Stimulated activated CD8-positive, alpha-beta memory T cell treated with anti-CD3 and anti-CD28 coated beads, Interleukin-2, amount 100 ng/mL, for 1 hour (primary cell): ENCODE results near the gene MRC2.
"Not testable (repeated sequence)": the region's sequence is repeated elsewhere in the genome, so short reads cannot be mapped to it uniquely, and the experiment has no call there.

ENCODE experiments used
- DNase-seq, 2 donors: peaks; one replicate each; pipeline ENCODE4 v3.0.0-alpha.2; 2020; ENCODE audit warnings: low read depth in 2 of 2

Gene MRC2

DNA sequence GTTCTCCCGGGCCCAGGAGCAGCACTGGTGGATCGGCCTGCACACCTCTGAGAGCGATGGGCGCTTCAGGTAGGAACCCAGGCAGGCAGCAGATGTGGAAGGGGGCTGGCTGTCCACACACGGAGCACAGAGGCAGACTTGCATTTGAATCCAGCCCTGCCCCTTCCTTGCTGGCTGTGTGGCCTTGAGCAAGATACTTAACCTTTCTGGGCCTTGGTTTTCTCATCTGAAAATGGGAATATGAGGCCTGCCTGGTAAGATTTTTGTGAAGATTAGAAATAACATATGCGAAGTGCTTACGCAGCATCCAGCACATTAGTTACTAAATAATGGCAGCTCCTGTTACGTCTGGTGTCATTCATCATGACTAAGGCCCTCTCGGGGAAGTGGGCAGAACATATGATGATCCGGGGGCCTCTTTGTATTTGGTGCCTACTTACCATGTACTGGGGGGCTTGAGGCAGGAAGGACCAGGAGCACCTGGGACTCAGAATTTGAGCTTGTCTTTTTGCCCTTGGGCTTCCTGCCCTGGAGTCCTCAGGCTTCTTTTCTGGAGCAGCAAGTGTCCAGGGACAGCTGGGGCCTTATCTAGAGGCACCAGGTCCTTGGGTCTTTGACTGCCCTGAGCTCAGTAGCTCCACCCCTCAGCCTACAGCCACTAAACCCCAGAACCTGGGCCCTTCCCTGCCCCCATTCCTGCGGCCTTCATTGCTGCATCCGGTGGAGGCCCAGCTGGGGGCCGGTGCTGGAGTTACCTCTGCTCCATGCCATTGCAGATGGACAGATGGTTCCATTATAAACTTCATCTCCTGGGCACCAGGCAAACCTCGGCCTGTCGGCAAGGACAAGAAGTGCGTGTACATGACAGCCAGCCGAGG is 53.8 kb downstream of the MRC2 start:
- no peak for DNase-seq

DNA sequence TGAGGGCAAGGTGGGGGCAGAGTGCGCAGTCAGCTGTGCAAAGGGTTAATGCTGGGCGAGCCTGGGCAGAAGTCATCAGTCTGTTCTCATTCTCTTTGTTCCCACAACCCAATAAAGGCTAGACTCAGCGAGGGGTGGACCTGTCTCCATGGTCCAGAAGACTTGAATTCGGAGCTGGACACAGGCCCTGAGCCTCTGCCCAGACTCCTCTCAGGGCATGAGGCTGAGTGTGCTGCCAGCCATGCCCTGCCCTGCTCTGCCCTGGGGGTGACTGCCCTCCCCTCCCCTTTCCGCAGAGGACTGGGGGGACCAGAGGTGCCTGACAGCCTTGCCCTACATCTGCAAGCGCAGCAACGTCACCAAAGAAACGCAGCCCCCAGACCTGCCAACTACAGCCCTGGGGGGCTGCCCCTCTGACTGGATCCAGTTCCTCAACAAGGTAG is 54.5 kb downstream of the MRC2 start:
- no peak for DNase-seq

DNA sequence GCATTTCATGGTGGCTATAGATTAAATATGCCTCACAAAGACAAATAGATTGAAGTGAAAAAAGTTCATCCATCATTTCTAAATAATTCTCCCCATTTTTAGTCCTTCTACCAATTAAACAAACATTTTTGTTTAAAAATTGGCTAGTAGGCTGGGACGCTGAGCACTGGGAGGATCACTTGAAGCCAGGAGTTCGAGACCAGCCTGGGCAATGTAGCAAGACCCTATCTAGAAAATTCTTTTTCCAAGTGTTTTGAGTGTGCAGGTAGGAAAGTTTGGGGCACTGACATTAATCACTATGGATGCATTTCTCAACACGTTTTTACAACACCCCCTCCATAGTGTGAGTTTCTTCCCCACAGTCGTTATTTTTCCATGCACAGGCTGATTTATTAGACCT is 56.7 kb downstream of the MRC2 start:
- no peak for DNase-seq

DNA sequence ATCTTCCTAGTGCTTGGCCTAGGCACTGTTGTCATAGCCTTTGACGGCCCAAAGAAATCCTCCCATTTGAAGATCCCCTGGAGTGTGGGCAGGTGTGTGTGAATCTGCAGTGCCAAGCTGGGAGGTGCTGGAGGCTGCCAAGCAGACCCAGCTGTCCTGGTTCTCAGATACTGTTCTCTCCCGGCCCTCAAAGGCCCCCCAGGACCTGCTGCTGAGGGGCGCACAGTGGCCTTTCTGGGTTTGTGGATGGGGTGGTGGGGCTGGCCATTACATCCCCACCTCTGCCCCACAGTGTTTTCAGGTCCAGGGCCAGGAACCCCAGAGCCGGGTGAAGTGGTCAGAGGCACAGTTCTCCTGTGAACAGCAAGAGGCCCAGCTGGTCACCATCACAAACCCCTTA is 60.5 kb downstream of the MRC2 start:
- DNase-seq: no peak

DNA sequence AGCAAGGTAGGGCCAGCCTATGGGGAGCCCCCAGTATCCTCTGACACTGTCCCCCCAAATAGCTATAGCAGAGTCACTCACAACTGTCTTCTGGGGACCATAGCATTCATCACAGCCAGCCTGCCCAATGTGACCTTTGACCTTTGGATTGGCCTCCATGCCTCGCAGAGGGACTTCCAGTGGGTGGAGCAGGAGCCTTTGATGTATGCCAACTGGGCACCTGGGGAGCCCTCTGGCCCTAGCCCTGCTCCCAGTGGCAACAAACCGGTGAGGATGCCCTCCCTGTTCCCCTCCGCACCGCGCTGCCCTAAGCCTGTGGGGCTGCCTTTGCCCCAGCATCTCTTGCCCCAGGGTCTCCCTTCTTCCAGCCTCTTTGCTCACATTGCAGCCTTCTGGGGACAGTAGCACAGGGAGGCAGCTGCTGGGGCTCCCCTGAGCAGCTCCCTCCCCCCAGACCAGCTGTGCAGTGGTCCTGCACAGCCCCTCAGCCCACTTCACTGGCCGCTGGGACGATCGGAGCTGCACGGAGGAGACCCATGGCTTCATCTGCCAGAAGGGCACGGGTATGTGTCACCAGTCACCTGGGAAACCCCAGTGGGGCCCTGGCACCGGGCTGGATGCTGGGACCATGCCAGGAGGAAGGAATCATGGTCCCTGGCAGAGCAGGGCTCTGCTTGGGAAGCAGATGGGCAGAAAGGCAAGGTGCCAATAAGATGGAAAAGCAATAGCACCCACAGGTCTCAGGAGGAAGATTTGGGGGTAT is 61.1 kb downstream of the MRC2 start:
- DNase-seq: no peak

DNA sequence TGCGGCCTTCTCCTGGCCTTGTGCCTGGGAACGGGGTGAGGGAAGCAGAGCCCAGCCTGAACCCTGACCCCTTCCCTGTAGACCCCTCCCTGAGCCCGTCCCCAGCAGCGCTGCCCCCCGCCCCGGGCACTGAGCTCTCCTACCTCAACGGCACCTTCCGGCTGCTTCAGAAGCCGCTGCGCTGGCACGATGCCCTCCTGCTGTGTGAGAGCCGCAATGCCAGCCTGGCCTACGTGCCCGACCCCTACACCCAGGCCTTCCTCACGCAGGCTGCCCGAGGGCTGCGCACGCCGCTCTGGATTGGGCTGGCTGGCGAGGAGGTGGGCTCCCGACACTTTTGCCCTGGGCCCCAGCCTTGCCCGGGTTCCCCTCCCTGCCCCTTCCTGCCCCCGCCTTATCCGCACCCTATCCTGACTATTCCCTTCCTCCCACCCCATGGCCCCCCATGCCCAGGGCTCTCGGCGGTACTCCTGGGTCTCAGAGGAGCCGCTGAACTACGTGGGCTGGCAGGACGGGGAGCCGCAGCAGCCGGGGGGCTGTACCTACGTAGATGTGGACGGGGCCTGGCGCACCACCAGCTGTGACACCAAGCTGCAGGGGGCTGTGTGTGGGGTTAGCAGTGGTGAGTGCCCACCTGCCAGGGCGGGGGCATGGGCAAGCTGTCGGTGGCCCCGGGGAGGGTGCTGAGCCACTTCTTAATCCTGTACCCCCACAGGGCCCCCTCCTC is 62.1 kb downstream of the MRC2 start:
- no peak for DNase-seq

DNA sequence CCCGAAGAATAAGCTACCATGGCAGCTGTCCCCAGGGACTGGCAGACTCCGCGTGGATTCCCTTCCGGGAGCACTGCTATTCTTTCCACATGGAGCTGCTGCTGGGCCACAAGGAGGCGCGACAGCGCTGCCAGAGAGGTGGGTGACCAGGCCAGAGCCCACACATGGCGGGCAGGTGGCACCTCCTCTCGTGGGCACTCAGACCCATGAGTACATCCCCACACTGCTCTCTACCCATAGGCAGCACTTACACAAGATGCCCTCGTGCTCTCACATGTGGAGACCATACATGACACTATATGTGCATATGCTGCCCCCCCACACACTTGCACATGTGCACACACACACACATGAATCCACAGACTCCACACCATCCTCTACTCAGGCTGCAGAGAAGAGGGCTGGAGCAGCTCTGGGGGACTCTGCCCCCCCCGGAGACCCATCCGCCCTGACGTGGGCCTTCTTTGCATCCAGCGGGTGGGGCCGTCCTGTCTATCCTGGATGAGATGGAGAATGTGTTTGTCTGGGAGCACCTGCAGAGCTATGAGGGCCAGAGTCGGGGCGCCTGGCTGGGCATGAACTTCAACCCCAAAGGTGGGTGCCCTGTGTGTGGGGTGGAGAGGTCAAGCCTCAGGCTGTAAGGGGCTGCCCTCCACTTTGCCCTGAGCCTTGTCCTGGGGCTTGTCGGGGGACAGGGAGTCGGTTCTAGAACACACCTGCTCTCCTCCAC is 62.9 kb downstream of the MRC2 start:
- DNase-seq: no peak

DNA sequence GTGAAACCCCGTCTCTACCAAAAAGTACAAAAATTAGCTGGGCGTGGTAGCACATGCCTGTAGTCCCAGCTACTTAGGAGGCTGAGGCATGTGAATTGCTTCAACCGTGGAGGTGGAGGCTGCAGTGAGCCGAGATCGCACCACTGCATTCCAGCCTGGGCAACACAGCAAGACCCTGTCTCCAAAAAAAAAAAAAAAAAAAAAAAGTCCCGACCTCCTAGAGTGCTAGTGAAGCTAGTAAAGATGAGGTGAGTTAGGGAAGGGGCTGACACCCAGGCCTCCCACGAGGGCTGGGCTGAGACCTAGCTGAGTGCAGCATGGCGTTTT is 64.1 kb downstream of the MRC2 start:
- not testable (repeated sequence) for DNase-seq

DNA sequence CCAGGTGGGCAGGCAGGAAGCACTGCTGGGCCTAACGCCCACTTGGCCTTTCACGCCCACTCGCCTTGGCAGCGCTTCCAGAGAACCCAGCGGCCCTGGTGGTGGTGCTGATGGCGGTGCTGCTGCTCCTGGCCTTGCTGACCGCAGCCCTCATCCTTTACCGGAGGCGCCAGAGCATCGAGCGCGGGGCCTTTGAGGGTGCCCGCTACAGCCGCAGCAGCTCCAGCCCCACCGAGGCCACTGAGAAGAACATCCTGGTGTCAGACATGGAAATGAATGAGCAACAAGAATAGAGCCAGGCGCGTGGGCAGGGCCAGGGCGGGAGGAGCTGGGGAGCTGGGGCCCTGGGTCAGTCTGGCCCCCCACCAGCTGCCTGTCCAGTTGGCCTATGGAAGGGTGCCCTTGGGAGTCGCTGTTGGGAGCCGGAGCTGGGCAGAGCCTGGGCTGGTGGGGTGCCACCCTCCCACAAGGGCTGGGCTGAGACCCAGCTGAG is 64.7 kb downstream of the MRC2 start:
- DNase-seq: no peak

DNA sequence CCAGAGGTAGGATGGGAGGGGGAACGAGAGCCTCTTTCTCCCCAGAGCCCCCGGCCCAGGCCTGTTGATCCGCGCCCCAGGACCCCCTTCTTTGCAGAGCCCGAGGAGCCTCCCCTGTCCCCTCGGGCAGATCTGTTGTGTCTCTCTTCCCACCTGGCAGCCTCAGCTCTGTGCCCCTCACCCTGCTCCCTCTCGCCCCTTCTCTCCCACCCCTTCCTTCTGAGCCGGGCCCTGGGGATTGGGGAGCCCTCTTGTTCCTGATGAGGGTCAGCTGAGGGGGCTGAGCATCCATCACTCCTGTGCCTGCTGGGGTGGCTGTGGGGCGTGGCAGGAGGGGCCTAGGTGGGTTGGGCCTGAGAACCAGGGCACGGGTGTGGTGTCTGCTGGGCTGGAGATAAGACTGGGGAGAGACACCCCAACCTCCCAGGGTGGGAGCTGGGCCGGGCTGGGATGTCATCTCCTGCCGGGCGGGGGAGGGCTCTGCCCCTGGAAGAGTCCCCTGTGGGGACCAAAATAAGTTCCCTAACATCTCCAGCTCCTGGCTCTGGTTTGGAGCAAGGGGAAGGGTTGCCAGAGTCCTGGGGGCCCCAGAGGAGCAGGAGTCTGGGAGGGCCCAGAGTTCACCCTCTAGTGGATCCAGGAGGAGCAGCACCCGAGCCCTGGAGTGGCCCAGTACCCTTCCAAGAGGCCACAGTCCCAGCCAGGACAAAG is 65.4 kb downstream of the MRC2 start:
- DNase-seq: no peak

DNA sequence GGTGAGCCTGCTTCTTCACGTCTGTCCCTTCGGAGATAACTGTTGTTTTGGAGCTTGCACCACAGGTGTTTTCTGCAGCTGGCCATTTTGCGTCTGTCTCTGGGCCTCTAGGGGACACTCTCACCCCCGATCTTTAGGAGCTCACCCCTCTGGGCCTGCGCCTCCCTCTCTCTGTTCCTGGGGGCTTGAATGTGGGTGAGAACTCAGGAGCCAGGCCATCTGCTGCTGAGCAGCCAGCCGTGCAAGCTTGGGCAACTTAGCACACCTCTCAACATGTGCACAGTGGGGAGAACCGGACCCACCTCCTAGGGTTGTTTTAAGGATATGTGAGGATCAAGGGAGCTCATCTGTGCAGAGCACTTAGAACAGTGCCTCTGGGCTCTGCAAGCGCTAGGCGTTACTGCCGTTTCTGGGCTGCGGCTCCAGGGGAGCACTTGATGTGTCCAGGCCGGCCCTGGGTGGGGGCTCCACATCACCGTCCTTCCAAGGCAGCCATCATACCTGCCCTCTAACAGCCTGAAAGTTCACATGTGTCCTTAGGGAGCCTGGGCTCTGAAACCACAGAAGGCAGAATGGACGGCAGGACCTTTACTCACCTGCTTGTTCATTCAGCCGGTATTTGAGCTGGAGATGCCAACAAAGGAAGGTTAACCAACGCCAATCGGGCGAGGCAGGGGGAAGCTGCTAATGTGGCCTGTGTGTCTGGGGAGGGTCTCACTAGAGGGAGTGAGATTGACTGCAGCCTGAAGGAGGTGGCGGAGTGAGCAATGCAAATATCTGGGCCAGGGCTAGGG is 66.3 kb downstream of the MRC2 start:
- DNase-seq: no peak

DNA sequence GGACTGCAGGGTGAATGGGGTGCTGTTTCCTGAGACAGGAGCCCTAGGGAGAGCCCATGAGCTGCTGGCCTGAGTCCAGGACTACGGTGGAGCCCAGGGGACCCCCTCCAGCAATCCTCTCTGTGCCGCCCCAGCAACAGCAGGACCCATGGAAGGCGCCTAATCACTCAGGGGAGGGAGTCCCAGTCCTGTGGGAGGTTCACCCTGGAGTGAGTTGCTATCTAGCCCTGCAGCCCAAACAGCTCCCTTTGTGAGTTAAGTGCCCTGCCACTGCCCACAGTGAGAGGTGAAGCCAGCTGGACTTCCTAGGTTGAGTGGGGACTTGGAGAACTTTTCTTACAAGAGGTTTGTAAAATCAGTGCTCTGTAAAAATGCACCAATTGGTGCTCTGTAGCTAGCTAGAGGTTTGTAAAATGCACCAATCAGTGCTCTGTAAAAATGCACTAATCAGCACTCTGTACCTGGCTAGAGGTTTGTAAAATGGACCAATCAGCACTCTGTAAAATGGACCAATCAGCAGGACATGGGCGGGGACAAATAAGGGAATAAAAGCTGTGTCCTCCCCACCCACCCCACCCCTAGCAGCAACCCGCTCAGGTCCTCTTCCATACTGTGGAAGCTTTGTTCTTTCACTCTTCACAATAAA is 67.7 kb downstream of the MRC2 start:
- DNase-seq: not testable (repeated sequence)

DNA sequence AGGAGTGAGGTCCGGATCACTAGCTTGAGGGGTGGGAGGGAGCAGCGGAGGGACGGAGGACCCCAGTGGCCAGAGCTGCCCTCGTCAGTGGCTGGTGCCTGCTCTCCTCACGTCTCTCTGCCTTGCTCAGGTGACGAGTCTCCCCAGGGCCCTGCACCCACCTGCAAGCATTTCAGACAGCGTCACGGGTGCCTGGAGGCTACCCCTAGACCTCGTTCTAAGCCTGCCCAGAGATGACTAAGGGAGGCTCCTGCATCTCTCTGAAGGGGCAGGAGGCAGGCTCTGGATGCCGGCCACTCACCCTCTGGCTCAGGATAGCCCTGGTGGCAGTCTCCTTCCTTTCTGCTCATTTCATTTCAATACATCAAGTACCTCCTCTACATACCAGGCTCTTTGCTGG is 68.8 kb downstream of the MRC2 start:
- DNase-seq: no peak

DNA sequence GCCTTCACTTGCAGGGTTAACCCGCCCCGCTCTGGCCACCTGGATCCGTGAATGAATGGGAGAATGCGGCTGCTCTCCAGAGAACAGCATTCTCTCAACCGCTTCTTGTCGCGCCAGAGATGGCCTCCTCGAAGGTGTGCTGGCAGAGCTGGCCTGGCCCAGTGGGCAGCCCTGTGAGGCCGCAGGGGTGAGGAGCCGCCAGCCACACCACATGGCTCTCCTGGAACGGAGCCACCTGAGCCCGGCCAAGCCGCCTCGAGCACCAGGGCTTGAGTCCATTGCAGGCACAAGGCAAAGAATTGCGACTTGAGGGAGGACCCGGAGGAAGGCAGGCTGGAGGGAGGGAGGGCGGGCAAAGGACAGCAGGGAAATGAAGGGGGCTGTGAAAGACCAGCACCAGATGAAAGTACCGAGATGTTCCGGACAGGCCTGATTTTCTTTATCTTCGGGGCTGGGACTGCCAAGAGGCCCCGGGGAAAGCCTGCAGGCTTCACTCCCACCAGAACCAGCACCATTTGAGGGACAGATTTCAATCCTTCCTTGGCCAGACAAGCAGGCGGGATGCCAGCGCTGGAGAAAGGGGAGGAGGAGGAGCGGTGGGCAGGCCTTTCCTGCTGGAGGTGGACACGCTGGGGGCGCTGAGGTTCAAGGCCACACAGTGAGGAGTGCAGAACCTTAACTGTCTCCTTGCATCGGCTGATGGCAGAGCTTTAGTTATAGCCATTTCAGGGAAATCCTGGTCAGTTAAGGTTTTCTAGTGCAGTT is 69.4 kb downstream of the MRC2 start:
- DNase-seq: no peak

DNA sequence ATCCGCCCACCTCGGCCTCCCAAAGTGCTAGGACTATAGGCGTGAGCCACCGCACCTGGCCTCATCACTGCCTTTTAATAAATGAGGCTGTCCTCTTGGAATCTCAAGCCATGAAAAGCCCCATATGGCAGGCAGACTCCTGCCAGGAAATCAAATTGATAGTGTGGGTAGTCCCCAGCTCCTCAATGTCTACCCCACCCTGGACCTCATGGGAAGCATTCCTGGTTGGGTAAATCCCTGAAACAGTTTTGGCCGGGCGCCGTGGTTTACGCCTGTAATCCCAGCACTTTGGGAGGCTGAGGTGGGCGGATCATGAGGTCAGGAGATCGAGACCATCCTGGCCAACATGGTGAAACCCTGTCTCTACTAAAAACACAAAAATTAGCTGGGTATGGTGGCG is 71.0 kb downstream of the MRC2 start:
- not testable (repeated sequence) for DNase-seq

DNA sequence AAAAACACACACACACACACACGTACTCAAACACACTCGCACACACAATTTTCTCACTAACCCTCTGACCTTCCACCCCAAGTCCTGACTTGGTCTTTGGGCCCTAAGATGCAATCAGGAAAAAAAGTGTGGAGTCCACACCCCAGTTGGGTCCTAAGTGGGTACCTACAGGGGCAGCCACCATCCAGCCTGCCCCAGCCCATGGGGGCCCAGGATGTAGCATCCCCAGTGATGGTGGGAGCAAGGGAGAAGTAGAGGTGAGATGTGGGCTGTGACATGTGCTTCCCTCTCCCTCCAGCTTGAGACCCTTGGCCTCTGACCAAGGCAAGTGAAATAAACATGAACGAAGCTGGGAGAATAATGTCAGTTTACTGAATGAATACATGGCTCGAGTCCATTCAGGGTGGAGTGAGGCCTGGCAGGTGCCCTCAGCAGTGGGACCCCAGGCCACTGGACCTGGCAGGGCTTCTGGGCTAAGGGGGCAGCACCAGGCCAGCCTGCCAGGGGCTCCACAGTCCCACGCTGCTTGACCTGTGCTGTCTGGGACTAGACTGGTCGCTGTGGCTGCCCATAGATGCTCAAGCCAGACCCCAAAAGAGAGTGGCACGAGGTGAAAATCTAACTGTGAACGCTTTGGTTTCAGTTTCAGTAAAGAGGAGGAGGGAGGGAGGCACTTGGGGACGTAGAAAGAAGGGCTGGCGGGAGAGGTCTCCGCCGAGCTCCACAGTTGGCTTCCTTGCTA is 73.7 kb downstream of the MRC2 start:
- no peak for DNase-seq

DNA sequence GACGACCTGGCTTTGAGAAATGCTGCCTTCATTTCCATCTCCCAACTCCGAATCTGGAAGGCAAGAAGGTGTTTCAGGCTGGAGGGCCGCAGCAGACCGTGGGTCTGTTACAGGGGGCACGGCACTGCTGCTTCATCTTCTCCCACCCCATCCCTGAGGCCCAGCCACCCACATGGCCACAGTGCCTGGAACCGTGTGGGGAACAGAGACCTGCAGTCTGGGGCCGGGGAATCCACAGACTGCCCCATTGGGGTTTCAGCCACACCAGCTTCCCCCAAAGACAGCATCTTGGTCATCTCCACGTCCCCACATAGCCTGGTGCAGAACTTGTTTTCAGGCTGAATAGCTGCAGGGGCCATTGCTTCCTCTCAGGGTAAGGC is 74.2 kb downstream of the MRC2 start:
- DNase-seq: no peak

DNA sequence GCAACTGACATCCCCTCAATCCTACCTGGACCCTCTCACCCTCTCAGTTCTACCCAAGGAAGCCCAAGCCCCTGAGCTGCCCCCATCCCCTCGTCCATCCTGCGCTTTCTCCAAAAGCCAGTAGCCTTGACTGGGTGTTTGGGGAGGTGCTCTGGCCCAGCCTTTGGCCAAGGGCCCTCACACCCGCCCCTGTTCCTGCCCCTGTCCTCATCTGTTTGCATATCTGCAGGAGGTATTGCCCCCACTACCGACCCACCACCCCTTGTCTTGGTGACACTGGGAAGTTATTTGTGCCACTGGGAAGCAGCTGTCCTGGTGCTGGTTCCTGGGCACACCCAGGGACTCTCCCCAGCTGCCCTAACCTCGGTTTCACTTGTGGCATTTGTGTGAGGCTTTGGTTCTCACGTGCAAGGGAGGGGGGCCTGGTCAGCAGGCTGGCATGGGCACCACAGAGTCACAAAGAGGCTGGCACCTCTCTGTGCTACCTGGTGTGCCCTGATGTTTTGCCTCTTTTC is 75.3 kb downstream of the MRC2 start:
- DNase-seq: no peak
